Activated T-helper 1 cell treated with Interleukin-2 at 50 U/mL for 16 hours (primary cell): ENCODE results near the gene ASCL3.
"Not testable (repeated sequence)": the region's sequence is repeated elsewhere in the genome, so short reads cannot be mapped to it uniquely, and the experiment has no call there.

Experiments used
- DNase-seq: peaks from one replicate; pipeline ENCODE4 v3.0.0-alpha.2; 2020; ENCODE audit warnings: low read depth

ASCL3 gene

DNA sequence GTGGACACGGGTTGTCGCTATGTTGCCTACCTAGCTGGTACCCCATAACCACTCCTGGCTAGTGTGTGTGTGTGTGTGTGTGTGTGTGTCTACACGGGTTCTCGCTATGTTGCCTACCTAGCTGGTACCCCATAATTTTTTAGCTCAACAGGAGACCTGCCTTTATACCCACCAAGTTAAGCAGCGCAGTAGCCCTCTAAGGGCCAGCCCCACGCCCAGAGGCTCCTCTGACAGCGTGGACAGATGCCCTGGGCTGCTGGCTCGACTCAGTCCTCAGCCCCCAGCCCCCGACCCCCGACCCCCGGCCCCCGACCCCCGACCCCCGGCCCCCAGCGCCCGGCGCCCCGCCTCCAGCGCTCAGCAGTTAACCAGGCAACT, 32.2 kb downstream of the ASCL3 start:
- no peak for DNase-seq

DNA sequence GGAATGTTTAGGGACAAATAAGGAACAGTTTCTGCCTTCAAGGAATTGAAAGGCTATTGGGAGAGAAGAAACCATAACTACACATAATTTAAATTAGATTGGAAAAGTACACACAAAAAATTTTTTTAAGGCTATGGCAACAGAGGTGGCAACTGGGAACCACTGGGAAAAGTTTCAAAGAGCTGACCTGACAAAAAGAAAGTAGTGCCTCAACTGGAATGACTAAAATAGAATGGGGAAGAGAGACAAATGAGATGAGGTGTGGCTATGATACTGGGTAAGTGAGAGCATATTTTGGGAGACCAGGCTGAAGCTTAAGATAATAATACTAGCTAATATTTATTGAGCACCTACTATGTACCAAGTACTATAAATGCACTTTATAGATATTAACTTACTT, 34.7 kb downstream of the ASCL3 start:
- DNase-seq = no peak

DNA sequence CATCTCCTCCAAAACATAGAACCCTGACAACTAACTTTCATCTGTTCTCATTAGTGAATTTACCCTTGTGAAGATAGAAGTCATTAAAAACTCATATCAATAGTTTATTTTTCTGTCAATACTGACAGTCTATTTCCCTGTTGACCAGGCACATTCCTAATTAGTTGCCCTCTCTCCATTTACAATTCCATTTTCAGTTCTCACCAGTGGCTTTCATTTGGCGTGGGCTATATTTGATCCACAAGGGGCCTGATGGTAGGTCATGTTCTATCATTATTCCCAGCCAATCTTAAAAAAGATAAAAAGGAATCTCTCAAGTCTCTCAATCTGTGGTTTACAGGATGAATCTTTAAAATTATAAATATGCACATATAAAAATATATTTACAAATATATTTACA, 35.7 kb downstream of the ASCL3 start:
- DNase-seq = no peak

DNA sequence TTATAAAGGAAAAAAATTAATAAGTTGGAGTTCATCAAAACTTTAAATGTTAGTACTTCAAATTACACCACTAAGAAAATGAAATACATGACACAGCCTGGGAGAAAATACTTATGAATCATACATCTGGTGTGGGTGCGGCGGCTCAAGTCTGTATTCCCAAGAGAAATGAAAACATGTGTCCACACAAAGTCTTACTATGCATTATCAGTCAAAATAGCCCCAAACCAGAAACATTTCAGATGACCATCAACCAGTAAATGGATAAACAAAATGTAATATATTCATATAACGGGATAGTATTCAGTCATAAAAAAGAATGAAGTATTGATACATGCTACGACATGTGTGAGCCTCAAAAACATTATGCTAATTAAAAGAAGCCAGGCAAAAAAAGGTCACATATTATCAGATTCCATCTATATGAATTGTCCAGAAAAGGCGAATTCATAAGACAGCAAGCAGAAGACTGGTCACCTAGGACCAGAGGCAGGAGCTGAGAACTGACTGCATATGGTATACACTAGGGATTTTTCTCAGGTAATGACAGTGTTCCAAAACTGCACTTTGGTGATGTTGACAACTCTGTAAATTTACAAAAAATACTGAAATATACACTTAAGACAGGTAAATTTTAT, 37.2 kb downstream of the ASCL3 start:
- no peak for DNase-seq

- no peak for DNase-seq
Observed at GRCh38 chr11:8899119-8899753, 43.6 kb downstream of the ASCL3 start.

- DNase-seq = not testable (repeated sequence)
Observed at GRCh38 chr11:8891185-8891584, 51.6 kb downstream of the ASCL3 start.
